Endothelial cell of hepatic sinusoid (primary cell): ENCODE measurements around the gene EID3.
"Not testable (repeated sequence)": the region's sequence is repeated elsewhere in the genome, so short reads cannot be mapped to it uniquely, and the experiment has no call there.

Experiments
- in situ Hi-C: cut with HindIII; loops from 2 replicates; pipeline ENCODE4 v1.10.0; 2017; ENCODE audit warnings: low sequenced_read_pairs

Gene EID3

DNA sequence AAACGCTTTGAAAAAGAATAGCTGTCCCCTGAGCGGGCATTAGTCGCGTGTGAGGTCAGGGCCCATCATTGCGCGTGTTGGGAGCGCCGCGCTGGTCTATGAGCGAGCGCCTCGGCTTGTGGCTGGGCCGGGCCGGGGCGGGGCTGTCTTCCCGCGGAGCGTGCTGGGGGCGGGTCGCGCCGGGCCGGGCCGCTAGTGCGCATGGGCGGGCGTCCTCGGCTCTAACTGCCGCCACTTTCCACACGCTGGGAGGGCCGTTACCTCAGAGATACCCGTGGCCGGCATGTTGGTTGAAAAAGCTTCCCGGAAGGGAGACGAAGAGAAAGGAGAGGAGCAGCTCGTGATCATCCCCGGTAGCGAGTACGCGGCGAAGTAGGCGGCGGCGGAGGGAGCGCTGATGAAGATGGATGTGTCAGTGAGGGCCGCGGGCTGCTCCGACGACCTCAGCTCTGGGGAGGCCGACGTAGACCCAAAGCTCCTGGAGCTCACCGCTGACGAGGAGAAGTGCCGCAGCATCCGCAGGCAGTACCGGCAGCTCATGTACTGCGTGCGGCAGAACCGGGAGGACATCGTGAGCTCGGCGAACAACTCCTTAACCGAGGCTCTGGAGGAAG, at the start of gene EID3:
TSS of gene EID3 (plus strand) at position 202 of the 614 bp plus-strand sequence. CDS start at position 398, 196 bp downstream.
- in situ Hi-C loops: no loop called here

DNA sequence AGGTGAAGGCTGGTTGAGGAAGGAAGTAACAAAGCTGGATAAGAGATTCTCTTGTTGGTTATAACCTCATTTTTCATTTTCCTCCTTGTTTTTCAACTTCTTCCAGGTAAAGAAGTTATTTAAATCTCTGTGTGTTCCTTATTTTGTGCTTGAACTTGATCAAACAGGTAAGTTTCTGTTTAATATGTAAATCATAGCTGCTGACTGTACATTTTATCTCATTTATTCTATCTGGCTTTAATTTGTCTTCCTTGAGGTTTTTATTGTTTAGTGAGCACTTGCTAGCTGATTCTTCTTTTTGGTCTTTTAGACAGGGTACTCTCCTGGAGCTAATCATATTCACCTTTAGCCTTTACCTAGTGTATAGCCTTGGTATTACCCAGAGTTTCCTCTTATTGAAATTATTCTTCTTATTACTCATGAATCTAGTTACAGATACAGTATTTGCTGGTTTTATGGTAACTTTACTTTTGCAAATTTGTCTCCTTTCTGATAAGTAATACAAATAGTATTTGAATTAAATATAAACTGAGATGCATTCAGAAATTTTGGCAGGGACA, 45.5 kb upstream of the EID3 start:
- in situ Hi-C loops: no loop called here

DNA sequence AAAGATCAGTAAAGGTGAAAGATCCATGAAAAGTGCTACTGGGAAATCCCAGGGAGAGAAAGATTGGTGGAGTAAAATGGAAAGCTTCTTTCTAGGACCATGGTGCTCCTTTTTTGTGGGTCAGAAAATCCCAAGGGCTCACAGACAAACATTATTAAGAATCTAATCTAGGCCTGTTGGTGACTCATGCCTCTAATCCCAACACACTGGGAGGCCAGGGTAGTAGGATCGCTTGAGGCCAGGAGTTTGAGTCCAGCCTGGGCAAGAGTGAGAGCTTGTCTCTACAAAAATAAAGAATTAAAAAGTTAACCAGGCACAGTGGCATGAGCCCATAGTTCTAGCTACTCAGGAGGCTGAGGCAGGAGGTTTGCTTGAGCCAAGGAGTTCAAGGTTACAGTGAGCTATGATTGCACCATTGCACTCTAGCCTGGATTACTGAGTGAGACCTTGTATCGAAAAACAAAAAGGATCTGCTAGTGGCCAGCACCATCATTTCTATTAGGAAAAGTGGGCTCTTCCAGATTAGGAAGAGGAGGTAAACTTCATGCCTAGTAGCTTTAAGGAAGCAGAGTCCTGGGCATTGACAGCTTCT, 45.0 kb upstream of the EID3 start:
- in situ Hi-C loops: no loop called here

DNA sequence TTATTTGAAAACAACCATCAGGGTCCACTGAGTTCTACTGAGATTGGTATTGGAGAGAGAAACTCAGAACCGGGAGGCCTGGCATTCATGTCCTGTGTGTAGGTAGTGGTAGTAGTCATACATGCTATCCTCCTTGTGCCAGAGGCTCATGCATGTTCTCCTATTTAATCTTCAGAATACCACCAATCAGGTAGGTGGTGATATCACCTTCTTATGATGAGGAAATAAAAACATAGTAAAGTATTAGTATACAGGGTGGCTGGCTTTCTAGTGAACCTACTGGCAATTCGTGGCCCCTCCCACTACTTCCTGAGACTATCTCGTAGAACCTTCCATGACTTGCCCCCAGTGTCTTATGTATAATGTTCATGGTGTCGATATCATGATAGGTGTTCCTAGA, 40.5 kb upstream of the EID3 start:
- in situ Hi-C loops: no loop called here

DNA sequence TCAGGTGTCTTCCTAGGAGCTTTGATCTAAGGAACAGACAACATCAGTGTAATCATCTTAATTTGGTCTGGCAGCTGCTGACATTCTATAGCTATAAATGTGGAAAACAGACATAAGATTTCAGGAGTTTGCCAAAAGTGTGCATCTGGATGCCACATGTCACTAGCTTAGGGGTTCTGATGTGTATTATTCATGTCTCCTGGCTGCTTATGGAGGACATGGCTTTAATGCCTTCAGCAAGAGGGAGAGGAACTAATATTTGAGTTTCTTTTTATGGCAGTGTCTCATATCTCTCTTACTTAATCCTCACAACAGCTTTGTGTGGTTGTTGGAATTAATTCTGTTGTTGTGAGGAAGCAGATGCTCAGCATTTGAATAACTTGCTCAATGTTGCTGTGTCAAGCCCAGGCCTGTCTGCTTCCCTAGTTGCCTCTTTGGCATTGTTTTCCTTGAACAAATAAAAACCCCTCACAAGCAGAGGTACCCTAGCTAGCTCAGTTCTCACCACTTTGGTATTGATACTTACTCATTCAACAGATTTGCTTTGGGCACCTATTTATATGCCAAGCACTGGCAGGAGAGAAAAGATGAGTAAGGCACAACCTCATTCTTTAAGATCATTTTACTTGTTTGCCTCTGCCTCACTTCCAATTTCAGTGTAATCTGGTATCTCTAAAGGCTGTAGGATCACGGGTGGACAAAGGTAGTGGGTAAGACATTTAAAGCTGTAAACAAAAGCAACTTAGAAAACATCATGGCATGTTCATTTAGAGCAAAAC, 39.8 kb upstream of the EID3 start:
- in situ Hi-C loops: no loop called here

DNA sequence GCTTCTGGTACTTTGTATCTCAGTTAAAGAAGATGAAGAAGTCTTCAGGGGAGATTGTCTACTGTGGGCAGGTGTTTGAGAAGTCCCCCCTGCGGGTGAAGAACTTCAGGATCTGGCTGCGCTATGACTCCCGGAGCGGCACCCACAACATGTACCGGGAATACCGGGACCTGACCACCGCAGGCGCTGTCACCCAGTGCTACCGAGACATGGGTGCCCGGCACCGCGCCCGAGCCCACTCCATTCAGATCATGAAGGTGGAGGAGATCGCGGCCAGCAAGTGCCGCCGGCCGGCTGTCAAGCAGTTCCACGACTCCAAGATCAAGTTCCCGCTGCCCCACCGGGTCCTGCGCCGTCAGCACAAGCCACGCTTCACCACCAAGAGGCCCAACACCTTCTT, 38.1 kb upstream of the EID3 start:
- in situ Hi-C loops: not testable (repeated sequence)

DNA sequence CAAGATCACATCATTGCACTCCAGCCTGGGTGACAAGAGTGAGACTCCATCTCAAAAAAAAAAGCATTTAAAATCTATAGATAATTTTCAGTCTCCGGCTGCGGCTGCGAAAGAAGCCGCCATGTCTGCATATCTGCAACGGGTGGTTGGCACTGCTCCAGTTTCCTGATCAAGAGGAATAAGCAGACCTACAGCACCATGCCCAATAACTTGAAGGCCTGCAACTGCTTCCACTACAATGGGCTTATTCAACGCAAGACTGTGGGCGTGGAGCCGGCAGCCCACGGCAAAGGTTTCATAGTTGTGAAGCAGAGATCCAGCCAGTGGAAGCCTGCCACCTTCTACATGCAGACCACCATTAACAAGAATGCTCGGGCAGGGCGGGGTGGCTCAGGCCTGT, 30.6 kb upstream of the EID3 start:
- in situ Hi-C loops: no loop called here

DNA sequence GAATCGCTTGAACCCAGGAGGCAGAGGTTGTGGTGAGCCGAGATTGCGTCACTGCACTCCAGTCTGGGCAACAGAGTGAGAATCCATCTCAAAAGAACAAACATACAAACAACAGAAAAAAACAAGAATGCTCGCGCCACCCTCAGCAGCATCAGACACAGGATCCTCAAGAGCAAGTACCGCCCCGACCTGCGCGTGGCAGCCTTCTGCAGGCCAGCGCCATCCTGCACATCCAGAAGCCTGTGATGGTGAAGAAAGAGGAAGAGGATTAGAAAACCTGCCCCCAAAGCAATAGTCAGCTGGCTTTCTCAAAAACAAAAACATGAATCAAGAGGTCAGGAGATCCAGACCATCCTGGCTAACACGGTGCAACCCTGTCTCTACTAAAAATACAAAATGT, 30.0 kb upstream of the EID3 start:
- in situ Hi-C loops: no loop called here

DNA sequence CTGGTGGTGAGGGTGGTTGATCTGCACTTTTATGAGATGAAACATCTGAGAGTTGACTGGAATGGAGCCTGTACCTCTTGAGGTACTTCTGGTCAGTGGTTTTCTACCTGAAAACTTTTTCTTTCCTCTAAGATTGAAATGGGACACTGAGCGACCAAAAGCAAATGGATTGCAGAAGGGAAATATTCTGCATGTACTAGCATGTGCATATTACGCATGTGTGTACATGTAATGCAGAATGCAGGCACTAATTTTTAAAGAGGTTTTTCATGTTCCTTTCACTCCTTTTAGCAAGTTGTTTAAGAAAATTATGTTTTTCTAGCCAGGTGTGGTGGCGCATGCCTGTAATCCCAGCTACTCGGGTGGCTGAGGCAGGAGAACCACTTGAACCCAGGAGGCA, 28.7 kb upstream of the EID3 start:
- in situ Hi-C loops: no loop called here

DNA sequence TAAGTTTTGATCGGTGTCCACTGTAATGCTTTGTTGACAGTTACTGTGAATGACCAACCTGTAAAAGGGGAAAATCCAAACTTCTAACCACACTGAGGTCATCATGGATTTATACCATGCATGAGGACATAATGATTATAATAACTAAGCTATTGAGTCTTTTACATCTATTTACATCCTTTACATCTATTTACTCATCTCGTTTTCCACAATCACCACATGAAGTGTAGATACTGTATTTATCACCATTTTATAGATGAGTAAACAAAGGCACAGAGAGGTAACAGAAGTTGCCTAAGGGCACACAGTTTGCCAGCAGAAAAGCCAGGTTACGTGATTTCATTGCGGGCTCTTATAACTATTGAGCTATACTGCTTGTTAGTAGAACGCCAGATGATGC, 27.9 kb upstream of the EID3 start:
- in situ Hi-C loops: no loop called here

DNA sequence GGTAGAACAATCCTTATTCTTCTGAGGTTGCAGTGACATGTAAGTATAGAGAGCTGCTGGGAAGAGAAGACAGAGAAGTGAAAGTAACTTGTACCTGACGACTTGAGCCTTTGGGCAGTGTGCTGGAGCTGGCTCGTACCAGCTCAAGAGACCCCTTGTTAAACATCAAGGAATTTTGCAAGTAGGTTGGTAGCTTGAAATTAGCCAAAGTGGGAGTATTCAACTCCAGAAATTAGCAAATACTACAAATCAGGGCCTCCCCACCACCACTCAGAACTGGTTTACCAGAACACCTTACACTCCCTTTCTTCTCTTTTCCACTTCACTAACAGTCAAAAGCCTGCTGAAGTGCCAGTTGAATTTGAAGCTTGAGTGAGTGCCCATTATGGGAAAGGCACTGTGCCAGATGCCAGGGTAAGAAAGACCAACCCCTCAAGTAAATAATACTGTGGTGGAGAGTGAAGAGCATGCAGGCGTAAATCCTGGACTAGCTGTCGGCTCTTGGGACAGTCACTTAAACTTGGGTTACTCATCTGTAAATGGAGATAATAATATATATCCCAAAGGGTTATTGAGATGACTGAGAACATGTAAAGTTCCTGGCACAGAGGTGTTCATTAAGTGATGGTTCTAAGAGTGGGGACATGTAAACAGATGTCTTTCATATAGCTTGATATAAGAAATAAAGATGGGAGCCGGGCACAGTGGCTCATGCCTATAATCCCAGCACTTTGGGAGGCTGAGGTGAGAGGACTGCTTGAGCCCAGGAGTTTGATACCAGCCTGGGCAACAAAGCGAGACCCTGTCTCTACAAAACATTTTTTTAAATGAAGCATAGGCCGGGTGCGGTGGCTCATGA, 27.0 kb upstream of the EID3 start:
- in situ Hi-C loops: no loop called here

DNA sequence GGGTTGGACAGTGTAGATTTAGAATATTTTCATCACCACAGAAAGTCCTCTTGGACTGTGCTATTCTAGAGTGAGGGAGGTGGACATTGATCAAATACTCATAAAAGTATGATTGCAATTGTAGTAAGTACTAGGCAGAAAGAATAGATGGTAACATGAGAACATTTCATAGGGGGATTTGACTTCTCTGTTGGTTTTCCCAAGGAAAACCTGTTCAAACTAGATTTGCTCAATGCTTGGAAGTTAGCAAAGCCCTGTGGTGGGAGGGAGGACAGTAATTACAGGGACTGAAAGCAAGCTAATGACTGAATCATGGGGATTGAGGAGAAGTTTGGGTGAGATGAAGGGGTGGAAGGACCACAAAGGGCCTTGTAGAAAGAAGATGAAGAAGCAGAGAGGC, 24.4 kb upstream of the EID3 start:
- in situ Hi-C loops: no loop called here

DNA sequence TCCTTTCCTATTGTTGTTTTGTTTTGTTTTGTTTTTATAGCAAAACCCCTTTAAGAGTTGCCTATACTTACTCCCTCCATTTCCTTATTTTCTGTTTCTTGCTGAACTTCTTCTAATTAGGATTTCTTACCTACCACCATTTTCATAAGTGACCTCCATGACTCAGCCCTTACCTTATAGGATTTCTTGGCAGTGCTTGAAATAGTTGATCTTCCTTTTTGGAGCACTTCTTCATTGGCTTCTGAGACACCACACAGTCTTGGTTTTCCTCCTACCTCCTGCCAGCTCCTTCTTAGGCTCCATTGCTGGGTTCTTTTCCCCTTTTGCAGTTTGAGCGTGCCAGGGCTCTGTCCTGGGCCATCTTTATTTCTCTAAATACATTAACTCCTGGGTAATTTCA, 23.4 kb upstream of the EID3 start:
- in situ Hi-C loops: no loop called here

DNA sequence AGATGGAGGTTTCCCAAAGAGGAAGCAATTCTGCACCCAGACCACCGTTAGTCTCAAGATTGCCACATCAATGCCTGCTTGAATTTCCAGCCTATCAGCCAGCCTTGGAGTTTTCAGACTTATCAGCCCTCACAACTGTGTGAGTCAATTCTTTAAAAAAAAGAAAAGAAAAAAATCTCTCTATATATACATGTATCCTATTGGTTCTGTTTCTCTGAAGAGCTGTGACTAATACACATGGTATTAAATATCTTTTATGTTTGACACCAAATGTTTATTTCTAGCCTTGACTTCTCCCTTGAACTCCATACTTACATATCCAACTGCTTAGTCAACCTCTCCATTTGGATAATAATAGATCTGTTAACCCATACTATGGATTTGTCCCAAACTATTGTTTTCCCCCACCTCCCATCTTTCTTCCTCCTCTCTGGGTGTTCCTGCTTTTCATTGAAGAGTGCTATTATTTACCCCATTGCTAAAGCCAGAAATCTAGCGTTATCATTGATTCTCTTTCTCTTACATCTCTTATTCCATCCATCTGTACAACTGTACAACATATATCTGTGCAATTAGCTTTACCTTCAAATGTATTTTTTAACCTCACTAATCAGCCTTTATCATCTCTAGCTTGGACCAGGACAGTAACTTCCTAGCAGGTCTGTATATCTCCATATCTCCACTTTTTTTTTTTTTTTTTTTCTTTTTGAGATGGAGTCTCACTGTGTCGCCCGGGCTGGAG, 22.7 kb upstream of the EID3 start:
- in situ Hi-C loops: no loop called here

DNA sequence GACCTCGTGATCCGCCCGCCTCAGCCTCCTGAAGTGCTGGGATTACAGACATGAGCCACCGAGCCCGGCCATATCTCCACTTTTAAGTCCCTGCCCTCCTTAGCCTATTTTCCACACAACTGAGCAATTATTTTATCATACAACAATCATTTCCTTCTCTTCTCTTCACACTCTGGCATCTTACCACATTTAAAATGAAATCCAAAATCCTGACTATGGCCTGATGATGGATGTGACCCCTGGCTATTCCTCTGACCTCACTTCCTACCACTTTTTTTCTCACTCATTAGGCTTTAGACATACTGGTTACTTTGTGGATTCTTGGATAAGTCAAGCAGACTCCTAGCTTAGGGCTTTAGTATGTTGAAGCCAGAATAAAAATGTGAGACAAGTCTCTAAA, 21.9 kb upstream of the EID3 start:
- in situ Hi-C loops: no loop called here

DNA sequence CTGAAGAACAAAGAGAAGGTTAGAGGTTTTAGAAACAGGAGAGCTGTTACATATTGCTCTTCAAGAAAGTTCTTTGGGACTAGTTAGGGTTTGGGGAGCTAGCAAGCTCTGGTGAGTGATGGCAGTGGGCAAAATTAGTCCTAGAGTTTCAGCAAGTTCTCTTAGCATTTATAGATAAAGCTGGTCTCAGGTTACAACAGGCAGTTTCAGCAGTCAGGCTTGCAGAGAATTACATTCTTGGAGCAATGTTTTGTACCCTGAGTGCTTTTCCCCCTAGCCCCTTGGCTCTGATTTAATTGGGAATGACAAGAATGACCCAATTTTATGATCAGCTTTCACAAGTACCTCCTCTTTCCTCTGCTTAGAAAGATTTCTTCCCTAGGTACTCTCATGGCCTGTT, 21.4 kb upstream of the EID3 start:
- in situ Hi-C loops: no loop called here

DNA sequence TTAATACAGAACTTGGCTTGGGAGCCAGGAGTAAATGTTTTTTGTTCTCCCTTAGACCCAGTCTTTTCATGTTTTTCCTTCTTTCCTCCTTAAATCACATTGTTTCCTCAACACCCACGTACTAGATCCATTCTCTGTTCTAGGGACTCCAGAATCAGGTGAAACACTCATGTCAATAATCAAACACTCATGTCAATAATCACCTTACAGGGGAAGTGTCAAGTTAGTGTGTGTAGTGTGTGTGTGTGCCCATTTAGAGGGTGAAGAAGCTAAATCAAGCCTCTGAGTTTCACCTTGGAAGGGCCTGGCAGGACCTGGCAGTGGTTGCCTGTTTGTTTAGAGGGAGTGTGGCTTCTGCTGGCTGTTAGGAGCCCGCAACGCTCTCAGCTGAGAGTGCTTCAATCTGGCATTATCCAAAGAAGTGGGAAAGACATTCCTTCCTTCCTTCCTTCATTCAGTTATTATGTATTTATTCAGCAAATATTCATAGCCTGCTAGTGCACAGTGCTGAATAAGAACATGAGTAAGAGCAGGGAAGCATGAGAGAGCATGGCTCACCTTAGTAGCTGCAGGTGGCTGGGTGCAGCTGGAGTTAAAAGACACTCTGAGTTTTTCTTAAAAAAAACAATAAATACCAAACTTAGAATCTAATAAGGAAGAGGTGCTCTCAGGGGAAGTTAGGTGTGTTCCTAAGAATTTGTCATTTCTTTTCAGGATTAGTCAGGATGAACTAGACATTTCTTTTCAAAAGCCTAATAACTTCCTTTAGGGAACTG, 17.6 kb upstream of the EID3 start:
- in situ Hi-C loops: loop anchor here (5.0 kb wide), 1 partner anchor 64 kb away; no protein-coding TSS in a partner anchor

DNA sequence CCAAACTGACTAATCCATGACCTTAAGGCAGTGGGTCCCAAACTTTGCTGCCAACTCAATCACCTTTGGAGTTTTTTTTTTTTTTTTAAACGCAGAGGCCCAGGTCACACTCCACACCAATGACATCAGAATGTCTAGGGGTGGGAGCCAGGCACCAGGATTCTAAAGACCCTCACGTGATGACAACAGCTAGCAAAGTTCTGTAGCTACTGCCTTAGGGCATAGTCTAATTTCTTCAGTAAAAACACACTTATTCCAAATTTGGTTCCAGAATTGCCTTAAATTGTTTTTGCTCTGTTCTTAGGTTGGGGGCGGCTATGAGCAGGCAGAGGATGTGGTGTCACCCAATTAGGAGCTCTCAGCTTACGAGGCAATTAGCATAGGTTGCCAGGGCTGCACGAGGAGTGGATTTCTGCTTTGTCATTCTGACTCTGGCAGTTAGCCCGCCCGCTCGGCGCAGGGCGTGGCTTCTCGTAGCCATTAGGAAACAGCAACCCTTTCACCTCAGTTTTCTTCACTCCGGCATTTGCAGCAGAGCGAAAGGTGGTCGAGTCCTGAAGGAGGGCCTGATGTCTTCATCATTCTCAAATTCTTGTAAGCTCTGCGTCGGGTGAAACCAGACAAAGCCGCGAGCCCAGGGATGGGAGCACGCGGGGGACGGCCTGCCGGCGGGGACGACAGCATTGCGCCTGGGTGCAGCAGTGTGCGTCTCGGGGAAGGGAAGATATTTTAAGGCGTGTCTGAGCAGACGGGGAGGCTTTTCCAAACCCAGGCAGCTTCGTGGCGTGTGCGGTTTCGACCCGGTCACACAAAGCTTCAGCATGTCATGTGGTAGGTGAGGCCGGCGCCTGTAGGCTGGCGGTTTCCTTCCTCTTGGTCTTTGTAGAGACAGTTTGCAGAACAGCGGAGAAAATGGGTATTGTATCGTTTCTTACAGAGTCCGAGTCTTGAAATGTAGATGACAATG, 16.7 kb upstream of the EID3 start:
- in situ Hi-C loops: loop anchor here (5.0 kb wide), 1 partner anchor 64 kb away; no protein-coding TSS in a partner anchor
